Activated CD4-positive, alpha-beta T cell treated with anti-CD3 and anti-CD28 coated beads, Interleukin-2, amount 50 U/mL, for 24 hours (primary cell): ENCODE results near the gene PROB1.
"Not testable (repeated sequence)": the region's sequence is repeated elsewhere in the genome, so short reads cannot be mapped to it uniquely, and the experiment has no call there.

ENCODE experiments used
- DNase-seq, 2 donors: peaks; one replicate each; pipeline ENCODE4 v3.0.0-alpha.2; 2020; ENCODE audit warnings: low read depth in 1 of 2, low spot score in 1 of 2

The PROB1 gene

GRCh38 chr5:139379626-139380449, 15.1 kb downstream of the PROB1 start:
- DNase-seq: no peak

GRCh38 chr5:139378941-139379361, 16.0 kb downstream of the PROB1 start:
- no peak for DNase-seq

- no peak for DNase-seq
Measured at GRCh38 chr5:139378101-139378825, 16.6 kb downstream of the PROB1 start.

GRCh38 chr5:139377226-139377625, 17.7 kb downstream of the PROB1 start:
- DNase-seq: no peak

DNA sequence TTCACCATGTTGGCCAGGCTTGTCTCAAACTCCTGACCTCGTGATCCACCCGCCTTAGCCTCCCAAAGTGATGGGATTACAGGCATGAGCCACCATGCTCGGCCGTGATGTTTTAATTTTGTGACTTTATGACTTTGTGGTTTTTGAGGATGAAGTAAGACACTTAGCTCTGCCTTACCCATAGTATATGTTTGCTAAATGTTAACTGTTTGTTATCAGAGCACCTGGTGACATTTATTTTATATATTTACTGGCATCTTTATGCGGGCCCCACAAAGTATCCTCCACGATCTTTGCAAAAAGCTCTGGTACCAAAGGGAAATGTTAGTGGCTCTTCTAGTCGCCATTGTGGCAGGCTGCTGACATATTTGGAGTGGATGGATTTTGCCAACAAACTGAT, 18.5 kb downstream of the PROB1 start:
- no peak for DNase-seq

DNA sequence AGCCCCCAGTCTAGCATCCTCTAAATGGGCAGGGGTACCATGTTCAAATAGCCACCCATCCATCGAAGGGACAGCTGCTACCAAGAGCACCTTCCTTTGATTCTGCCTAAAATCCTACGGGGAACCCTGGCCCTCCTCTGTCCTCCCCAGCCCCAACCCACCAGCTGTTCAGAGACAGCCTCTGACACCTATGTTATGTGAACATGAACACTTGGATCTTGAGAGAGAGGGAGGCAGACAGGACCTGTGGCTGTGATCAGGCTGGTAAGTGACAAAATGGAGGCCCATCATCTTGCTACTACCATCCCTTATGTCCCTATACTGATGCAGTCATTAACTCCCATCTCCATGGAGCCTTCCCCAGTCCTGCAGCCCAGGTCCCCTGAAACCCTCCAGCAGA, 20.0 kb downstream of the PROB1 start:
- no peak for DNase-seq

DNA sequence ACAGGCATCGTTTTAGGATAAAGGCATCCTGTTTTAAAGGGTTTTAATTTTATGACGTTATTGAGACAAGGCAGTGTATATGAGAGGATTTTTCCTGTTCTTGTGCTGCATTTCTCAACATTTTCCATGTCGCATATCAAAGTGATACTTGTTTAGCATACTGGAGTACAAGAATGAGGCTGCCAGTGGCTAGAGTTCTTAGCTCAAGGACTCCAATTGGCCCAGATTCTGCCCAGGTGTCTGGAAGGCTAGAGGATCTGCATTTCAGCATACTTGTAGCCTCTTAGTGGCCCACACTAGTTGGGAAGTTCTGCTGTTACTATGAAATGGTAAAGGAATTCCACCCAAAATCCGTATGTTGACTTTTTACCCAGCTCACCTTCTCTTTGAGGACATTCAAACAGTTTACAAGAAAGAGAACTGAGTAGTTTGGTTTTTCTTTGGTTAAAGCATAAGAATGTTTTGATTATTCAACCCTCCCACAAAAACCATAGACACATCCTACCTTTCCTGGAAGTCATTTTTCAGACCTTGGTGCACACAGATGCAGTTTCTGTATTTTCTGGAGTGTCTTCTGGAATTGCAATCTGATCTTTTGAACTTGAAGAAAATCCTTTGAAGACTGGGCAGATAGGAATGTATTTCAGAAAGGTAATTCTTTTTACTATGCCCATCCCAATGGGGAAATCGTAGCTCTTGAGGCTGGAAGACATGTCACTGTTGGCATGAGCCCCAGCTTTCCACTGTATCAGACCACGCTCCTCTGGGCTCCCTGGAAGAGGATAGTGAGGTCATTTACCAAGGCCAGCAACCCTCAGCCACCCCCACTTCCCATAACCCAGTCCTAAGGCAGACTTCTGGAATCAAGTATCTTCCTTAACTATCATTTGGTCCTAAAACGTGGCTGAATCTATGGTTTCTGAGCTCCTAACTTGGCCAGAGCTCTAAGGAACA, 23.1 kb downstream of the PROB1 start:
- no peak for DNase-seq

DNA sequence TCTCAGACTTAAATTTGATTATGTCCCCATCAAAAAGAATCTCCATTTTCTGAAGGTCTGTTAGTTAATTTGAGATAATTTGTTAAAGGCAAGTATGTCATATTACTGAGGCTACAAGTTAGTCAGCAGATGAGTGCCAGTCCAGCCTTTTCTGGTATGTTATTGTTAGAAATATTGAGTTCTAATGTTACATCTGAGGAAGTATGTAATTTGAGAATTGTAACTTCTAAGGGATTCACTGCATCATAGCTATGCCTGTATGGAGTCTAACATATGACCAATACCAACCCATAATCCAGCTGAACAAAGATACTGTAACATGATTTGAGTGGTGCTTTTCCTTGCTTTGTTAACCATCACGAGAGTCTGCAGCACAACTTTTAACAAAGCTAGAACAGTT, 25.7 kb downstream of the PROB1 start:
- no peak for DNase-seq

DNA sequence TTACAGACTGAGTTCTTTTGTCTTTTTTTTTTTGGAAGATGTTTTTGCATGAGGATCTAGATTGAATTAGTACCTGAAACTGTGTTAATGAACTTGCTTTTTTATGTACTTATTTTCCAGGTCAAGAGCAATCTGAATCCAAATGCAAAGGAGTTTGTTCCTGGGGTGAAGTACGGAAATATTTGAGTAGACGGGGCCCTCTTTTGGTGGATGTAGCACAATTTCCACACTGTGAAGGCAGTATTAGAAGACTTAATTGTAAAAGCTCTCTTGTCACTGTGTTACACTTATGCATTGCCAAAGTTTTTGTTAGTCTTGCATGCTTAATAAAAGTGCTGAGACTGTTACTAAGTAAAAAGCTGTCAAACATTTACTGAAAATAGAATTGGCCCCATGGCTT, 26.3 kb downstream of the PROB1 start:
- no peak for DNase-seq

GRCh38 chr5:139364466-139364865, 30.4 kb downstream of the PROB1 start:
- no peak for DNase-seq

DNA sequence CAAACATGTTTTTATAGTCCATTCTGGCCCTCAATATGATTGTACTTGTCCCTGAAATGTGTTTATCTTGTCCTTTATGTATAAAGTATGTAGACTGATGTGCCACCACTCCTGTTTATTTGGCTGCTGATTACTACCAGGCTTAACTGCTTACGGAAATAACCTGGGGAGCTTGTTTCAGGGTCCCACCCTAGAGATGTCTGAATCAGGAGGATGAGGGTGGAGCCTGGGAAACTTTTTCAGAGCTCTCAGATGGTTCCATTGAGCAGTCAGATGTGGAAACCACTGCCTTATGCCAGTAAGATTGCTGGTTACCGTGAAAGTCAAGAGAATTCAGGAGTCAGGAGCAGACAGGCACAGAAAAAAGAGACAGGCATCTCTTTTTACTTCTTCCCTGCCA, 31.0 kb downstream of the PROB1 start:
- DNase-seq: no peak

DNA sequence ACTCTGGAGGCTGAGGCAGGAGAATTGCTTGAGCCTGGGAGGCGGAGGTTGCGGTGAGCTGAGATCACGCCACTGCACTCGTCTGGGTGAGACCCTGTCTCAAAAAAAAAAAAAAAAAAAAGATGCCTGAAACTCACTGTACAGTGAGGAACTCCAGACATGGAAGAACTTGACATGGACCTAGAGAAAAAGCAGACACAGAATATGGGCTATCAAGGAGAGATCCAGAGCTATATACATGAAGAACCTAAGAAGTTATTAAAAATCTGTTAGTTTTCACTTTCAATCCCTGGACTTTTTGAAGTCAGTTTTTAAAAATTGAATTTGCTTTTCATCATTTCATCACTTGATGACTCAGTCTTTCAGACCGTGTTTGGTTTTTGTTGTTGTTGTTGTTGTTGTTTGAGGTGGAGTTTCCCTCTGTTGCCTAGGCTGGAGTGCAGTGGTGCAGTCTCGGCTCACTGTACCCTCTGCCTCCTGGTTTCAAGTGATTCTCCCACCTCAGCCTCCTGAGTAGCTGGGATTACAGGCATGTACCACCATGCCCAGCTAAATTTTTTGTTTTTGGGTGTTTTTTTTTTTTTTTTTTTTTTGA, 33.0 kb downstream of the PROB1 start:
- no peak for DNase-seq

- DNase-seq: no peak
Measured at GRCh38 chr5:139360384-139360783, 34.5 kb downstream of the PROB1 start.

DNA sequence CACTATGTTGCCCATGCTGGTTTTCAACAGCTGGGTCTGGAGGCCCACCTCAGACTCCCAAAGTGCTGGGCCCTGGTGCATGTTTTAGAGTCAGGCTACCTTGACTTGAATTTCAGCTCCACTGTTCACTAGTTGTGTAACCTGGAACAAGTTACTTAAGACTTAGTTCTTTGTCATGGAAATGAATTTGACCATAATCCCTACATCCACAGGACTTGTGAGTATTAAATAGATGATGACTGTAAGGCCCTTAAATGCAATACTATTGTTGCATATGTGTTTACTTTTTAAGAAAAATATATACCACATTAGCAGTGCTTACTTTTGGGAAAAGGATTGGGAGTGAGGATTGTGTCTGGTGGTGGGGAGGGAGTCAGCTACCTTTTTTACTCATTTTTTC, 36.8 kb downstream of the PROB1 start:
- no peak for DNase-seq

DNA sequence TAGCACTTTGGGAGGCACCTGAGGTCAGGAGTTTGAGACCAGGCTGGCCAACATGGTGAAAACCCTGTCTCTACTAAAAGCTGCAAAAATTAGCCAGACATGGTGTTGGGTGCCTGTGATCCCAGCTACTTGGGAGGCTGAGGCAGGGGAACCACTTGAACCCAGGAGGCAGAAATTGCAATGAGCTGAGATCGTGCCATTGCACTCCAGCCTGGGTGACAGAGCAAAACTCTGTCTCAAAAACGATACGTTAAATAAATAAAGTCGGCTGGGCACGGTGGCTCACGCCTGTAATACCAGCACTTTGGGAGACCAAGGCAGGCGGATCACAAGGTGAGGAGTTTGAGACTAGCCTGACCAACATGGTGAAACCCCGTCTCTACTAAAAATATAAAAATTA, 39.0 kb downstream of the PROB1 start:
- not testable (repeated sequence) for DNase-seq

GRCh38 chr5:139354186-139354585, 40.7 kb downstream of the PROB1 start:
- no peak for DNase-seq

- DNase-seq: not testable (repeated sequence)
Measured at GRCh38 chr5:139347863-139348262, 47.0 kb downstream of the PROB1 start.

DNA sequence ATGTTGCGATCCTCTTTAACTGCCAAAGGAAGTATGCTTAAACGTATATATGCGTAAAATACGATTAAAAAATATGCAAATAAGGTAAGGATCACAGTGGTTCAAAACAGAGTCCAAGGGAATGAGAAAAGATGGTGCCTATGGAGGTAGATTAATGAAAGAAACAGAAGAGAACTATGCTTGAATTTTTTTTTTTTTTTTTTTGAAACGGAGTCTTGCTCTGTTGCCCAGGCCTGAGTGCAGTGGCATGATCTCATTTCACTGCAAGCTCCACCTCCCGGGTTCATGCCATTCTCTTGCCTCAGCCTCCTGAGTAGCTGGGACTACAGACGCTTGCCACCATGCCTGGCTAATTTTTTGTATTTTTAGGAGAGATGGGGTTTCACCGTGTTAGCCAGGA, 49.5 kb downstream of the PROB1 start:
- not testable (repeated sequence) for DNase-seq

DNA sequence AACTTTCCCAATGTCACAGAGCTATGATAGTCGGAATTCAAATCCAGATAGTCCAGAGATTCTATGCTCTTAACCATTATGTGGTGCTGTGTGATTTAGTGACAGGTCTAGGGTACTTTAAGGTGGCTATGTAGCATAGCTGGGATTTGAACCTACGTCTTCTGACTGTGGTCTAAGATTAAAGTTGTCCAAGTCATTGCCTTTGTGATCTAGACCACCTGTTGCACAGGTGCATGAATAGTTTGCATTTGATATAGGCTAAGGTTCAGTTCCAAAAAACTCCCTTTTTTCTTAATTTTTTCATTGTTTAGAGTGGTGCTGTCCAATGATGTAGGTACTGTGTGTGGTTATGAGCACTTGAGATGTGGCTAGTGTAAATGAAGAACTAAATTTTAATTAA, 50.7 kb downstream of the PROB1 start:
- DNase-seq: no peak

GRCh38 chr5:139343476-139343875, 51.4 kb downstream of the PROB1 start:
- no peak for DNase-seq

GRCh38 chr5:139342423-139342723, 52.5 kb downstream of the PROB1 start:
- DNase-seq: no peak
